Upper lobe of left lung (tissue), 4 donors: Measurements from ENCODE around the gene ACOT4.

Source experiments
- CTCF ChIP-seq, 6 experiments: fragments of 450-650 bp in 4 of 6; fragments of 200-600 bp in 2 of 6; sonication (generic) in 2 of 6; IDR thresholded peaks; one replicate each; pipeline ENCODE4 v1.5.1; 2016 to 2019; ENCODE audit warnings: antibody characterized with exemption in 6 of 6
- EP300 ChIP-seq, 4 donors: sonication (generic); formaldehyde crosslinking; IDR thresholded peaks; one replicate each; pipeline ENCODE4 v1.5.1; 2017; ENCODE audit warnings: antibody characterized with exemption in 4 of 4, control low read depth in 2 of 4
- POLR2A ChIP-seq, 4 donors: fragments of 450-650 bp; IDR thresholded peaks; one replicate each; pipeline ENCODE4 v1.5.1; 2016 to 2017; ENCODE audit warnings: antibody characterized with exemption in 4 of 4, mild to moderate bottlenecking in 2 of 4

- TF ChIP-seq CTCF (IDR thresholded peaks at IDR 0.05): no peak
- TF ChIP-seq EP300 (IDR thresholded peaks at IDR 0.05): no peak
- TF ChIP-seq POLR2A (IDR thresholded peaks at IDR 0.05): no peak
These were observed 25.2 kb downstream of the ACOT4 start for GRCh38 chr14:73616831-73617230.
